Glutamatergic neuron (in vitro differentiated cells): ENCODE data around the gene MAP2. TPM values are rescaled to one million over a fixed set of nuclear protein-coding genes. Genes with fewer than 3 reads are reported as not detected.

Experiments
- DNase-seq: peaks from one replicate; pipeline ENCODE4 v3.0.0; 2022
- H3K27ac Mint-ChIP-seq: one replicate; pipeline ENCODE4 v1.8.0; 2020; ENCODE audit warnings: mild to moderate bottlenecking, mixed read lengths, inconsistent platforms; ENCODE audit not compliant: unreplicated experiment
- H3K27me3 Mint-ChIP-seq: one replicate; pipeline ENCODE4 v1.8.0; 2020; ENCODE audit warnings: mild to moderate bottlenecking, moderate library complexity, mixed read lengths, inconsistent platforms; ENCODE audit not compliant: unreplicated experiment
- H3K36me3 Mint-ChIP-seq: one replicate; pipeline ENCODE4 v1.8.0; 2020; ENCODE audit warnings: mild to moderate bottlenecking, mixed read lengths, inconsistent platforms; ENCODE audit not compliant: unreplicated experiment
- H3K4me1 Mint-ChIP-seq: one replicate; pipeline ENCODE4 v1.8.0; 2020; ENCODE audit warnings: mild to moderate bottlenecking, low read depth, mixed read lengths, inconsistent platforms; ENCODE audit not compliant: unreplicated experiment
- H3K4me3 Mint-ChIP-seq: one replicate; pipeline ENCODE4 v1.8.0; 2020; ENCODE audit warnings: mild to moderate bottlenecking, mixed read lengths, inconsistent platforms; ENCODE audit not compliant: unreplicated experiment
- H3K9me3 Mint-ChIP-seq: one replicate; pipeline ENCODE4 v1.8.0; 2020; ENCODE audit warnings: mild to moderate bottlenecking, moderate library complexity, mixed read lengths, inconsistent platforms; ENCODE audit not compliant: unreplicated experiment
- total RNA-seq: library from RNA; stranded (reverse); fragmentation: NEBNext Ultra II Directional; extraction: Animal tissue kit (Norgen Biotek cat#: 25700); gene quantifications from one replicate; pipeline ENCODE4 v1.2.1, GENCODE V29; 2021; ENCODE audit not compliant: unreplicated experiment
- TF ChIP-seq, protein P1 (sequence below): fragments of 200-600 bp; sonication (generic); IDR thresholded peaks from one replicate; pipeline ENCODE4 v1.5.0; 2021; ENCODE audit not compliant: partially characterized antibody, unreplicated experiment

The MAP2 gene
- total RNA-seq, 1 donor from 2014 or later: 177 TPM

DNA sequence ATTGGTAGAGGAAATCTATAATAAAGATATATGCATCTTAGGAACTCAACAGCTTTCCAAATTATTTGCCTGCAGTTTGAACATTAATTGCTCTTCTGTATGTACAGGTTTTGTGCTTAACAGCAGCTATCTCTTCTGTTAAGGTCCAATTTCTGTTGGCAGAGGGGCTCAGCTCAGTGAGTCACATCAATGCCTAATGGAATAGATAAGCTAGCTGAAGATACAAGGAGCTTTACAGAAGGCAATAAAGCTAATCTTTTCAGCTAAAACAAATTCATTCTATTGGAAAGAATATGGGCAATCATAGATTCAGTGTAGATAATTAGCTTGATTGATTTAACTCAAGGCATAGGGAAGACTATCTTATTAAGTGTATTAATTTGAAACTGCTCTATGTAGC, 289.4 kb downstream of the MAP2 start:
- no peaks in the 10 kb centered on the region for H3K4me1 Mint-ChIP-seq

DNA sequence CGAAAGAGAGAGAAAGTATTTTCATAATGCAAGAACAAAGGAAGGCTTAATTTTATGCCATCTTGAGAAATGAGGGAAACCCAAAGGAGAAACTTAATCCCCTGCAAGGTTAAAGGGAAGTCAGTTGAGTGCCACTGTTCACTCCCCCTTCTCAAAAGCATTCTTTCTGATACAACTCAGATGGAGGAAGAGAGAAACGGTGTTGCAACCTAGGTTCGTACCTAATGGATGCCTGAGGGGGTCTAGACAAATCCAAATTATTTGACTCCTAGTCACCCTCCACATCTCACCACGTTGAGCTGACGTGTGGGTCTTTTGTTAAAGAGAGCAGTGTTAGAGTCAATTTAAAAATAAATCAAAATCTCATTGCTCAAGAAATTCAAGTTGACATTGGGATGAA, 295.2 kb downstream of the MAP2 start:
- no peak for DNase-seq
- Mint-ChIP-seq H3K4me1 (peaks cover 8% of the 10 kb centered on the region), H3K4me3 (no peak overlapping the region), H3K9me3 (no peaks in the 10 kb centered on the region), H3K27me3 (no peaks in the 10 kb centered on the region), H3K27ac (no peak overlapping the region), H3K36me3 (no peaks in the 10 kb centered on the region)
- TF ChIP-seq, protein P1, sequence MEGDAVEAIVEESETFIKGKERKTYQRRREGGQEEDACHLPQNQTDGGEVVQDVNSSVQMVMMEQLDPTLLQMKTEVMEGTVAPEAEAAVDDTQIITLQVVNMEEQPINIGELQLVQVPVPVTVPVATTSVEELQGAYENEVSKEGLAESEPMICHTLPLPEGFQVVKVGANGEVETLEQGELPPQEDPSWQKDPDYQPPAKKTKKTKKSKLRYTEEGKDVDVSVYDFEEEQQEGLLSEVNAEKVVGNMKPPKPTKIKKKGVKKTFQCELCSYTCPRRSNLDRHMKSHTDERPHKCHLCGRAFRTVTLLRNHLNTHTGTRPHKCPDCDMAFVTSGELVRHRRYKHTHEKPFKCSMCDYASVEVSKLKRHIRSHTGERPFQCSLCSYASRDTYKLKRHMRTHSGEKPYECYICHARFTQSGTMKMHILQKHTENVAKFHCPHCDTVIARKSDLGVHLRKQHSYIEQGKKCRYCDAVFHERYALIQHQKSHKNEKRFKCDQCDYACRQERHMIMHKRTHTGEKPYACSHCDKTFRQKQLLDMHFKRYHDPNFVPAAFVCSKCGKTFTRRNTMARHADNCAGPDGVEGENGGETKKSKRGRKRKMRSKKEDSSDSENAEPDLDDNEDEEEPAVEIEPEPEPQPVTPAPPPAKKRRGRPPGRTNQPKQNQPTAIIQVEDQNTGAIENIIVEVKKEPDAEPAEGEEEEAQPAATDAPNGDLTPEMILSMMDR: no peak

More for the DNA sequence above, 289.4 kb downstream of the MAP2 start:
- no peak overlapping the region for H3K4me3 Mint-ChIP-seq
- H3K36me3 Mint-ChIP-seq: no peaks in the 10 kb centered on the region
- no peak overlapping the region for H3K27ac Mint-ChIP-seq
- no peaks in the 10 kb centered on the region for H3K9me3 Mint-ChIP-seq
- TF ChIP-seq, protein P1: no peak
- DNase-seq: no peak
- H3K27me3 Mint-ChIP-seq: no peaks in the 10 kb centered on the region

DNA sequence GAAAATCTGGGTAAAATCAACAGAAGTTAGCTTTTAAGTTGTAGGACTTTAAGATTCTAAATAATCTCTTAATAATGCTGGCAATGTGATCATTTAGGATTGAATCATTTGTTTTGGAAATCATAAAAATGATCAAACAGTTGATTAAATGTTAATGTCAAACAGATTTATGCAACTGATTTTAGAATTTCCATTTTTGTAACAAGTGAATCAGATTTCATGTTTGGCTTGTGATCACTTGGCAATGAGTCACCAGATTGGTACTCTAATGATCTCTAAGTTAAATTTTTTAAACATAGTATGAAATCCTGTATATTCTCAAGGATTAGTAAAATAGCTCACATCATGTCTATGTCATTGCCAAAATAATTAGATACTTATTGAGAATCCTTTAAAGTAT, 297.6 kb downstream of the MAP2 start:
- no peaks in the 10 kb centered on the region for H3K27me3 Mint-ChIP-seq
- H3K4me3 Mint-ChIP-seq: no peak overlapping the region
- no peaks in the 10 kb centered on the region for H3K9me3 Mint-ChIP-seq

DNA sequence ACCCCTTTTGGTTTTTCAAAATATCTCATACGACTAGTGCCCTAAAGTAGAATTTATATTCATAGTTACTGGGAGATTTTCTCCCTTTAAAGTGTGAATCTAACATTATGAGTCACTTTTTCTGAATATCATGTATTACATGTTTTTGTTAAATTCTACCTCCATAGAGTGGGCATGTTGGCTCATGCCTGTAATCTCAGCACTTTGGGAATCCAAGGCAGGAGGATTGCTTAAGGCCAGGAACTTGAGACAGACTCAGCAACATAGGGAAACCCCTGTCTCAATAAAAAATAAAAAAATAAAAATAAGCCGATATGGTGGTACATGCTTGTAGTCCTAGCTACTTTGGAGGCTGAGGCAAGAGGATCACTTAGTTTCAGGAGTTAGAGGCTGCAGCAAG, 302.5 kb downstream of the MAP2 start:
- TF ChIP-seq, protein P1: no peak
- no peaks in the 10 kb centered on the region for H3K36me3 Mint-ChIP-seq
- DNase-seq: no peak
- H3K4me1 Mint-ChIP-seq: peaks cover 2% of the 10 kb centered on the region
- no peaks in the 10 kb centered on the region for H3K27me3 Mint-ChIP-seq
- no peaks in the 10 kb centered on the region for H3K9me3 Mint-ChIP-seq
- no peak overlapping the region for H3K27ac Mint-ChIP-seq
- H3K4me3 Mint-ChIP-seq: no peak overlapping the region

More for the DNA sequence above, 297.6 kb downstream of the MAP2 start:
- Mint-ChIP-seq H3K27ac (no peak overlapping the region), H3K36me3 (no peaks in the 10 kb centered on the region), H3K4me1 (peaks cover 8% of the 10 kb centered on the region)
- TF ChIP-seq, protein P1: no peak
- DNase-seq: no peak

DNA sequence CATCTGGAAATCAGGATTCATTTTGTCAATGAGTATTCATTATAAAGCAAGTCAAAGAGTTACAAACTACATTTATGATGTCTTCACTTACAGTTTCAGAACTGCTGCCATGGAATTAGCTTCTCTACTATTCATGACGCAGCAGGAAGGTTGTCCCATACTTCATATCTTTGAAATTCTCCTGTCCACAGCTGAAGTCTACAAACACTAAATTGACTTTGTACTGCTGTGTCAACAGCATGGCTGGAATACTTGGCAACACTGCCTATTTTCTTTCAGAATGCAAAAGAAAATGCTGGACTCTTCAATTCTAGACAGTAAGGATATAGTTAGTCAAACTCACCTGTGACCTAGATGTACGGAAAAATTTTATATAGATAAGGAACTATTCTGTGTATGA, 303.2 kb downstream of the MAP2 start:
- H3K27me3 Mint-ChIP-seq: no peaks in the 10 kb centered on the region
- no peak overlapping the region for H3K27ac Mint-ChIP-seq
- peaks cover 2% of the 10 kb centered on the region for H3K4me1 Mint-ChIP-seq
- DNase-seq: no peak
- H3K4me3 Mint-ChIP-seq: no peak overlapping the region
- no peaks in the 10 kb centered on the region for H3K36me3 Mint-ChIP-seq
- TF ChIP-seq, protein P1: no peak
- no peaks in the 10 kb centered on the region for H3K9me3 Mint-ChIP-seq
